ENCODE data around the gene KCNK3.

GRCh38 chr2:26768759-26769088 is 76.2 kb downstream of the KCNK3 start:
- TF ChIP-seq, protein P1, sequence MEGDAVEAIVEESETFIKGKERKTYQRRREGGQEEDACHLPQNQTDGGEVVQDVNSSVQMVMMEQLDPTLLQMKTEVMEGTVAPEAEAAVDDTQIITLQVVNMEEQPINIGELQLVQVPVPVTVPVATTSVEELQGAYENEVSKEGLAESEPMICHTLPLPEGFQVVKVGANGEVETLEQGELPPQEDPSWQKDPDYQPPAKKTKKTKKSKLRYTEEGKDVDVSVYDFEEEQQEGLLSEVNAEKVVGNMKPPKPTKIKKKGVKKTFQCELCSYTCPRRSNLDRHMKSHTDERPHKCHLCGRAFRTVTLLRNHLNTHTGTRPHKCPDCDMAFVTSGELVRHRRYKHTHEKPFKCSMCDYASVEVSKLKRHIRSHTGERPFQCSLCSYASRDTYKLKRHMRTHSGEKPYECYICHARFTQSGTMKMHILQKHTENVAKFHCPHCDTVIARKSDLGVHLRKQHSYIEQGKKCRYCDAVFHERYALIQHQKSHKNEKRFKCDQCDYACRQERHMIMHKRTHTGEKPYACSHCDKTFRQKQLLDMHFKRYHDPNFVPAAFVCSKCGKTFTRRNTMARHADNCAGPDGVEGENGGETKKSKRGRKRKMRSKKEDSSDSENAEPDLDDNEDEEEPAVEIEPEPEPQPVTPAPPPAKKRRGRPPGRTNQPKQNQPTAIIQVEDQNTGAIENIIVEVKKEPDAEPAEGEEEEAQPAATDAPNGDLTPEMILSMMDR (conservative IDR thresholded peaks at IDR 0.05 in 1 of 2, IDR thresholded peaks at IDR 0.05 in 1 of 2; ENCODE audit: extremely low read depth in 1 of 2, insufficient read depth in 1 of 2, low read depth in 1 of 2, low read length in 2 of 2): no peak
- TF ChIP-seq EZH2 (IDR thresholded peaks at IDR 0.05; ENCODE audit: borderline replicate concordance, low read length): no peak

Measured in mammary epithelial cell (primary cell).